Measurements from ENCODE around the gene ILRUN. TPM values are rescaled to one million over a fixed set of nuclear protein-coding genes. Genes with fewer than 3 reads are reported as not detected.

Gene ILRUN
- total RNA-seq, 1 experiment from 2014 or later = 64.6 TPM

GRCh38 chr6:34671801-34672656 lies 24.5 kb downstream of the ILRUN start:
- H2AFZ ChIP-seq (ENCODE audit: low read length) = no peak overlapping the region
- no peak overlapping the region for H3K4me3 Mint-ChIP-seq
- H4K91ac ChIP-seq (ENCODE audit: insufficient read length, low read depth, low read length) = no peak overlapping the region
- no peaks in the 10 kb centered on the region for H3K23me2 ChIP-seq (ENCODE audit: insufficient read length, low read depth, low read length, poor library complexity, severe bottlenecking)
- H3K4ac ChIP-seq (ENCODE audit: low read depth, low read length) = no peak overlapping the region
- H2BK12ac ChIP-seq (ENCODE audit: insufficient read length, low read depth, low read length) = no peak overlapping the region
- H3K9ac ChIP-seq (ENCODE audit: extremely low read depth, insufficient read length, low read length) = no peak overlapping the region
- H3K79me2 ChIP-seq (ENCODE audit: insufficient read depth, low read length) = peaks cover 7% of the 10 kb centered on the region; the same call in 1 of the 2 replicates
- H3K56ac ChIP-seq (ENCODE audit: insufficient read length, low read depth, low read length) = no peak overlapping the region
- no peak for TF ChIP-seq CTCF (conservative IDR thresholded peaks at IDR 0.05)
- no CpG with 5 or more reads among the region's 8 CpGs for WGBS (ENCODE audit: extremely low coverage, insufficient read length, low lambda C conversion rate)
- no peak overlapping the region for H4K8ac ChIP-seq (replicated peaks; ENCODE audit: insufficient read length, low read depth, low read length)
- H3K23ac ChIP-seq (ENCODE audit: insufficient read length, low read depth, low read length) = no peak overlapping the region
- no peak overlapping the region for H2BK5ac ChIP-seq (ENCODE audit: insufficient read length, low read length)
- no peaks in the 10 kb centered on the region for H3K4me1 ChIP-seq (ENCODE audit: insufficient read depth, low read length)
- H2BK120ac ChIP-seq (ENCODE audit: low read depth, low read length, poor library complexity, severe bottlenecking) = no peak overlapping the region
- H3K9me3 Mint-ChIP-seq = no peaks in the 10 kb centered on the region
- no peaks in the 10 kb centered on the region for H4K20me1 ChIP-seq (ENCODE audit: control insufficient read depth, insufficient read depth, insufficient read length)
- no peak overlapping the region for H3K4me2 ChIP-seq (ENCODE audit: insufficient read depth, insufficient read length, low read length)
- no peak overlapping the region for H3K18ac ChIP-seq (ENCODE audit: insufficient read length, low read depth, low read length)
- H3K36me3 Mint-ChIP-seq (ENCODE audit: insufficient read depth in 1 of 3, low read depth in 3 of 3) = 0 out of 7 replicates have a peak, but pooled peaks cover 0 to 2% (median 0%) of the 10 kb centered on the region in 3 experiments
- no peak overlapping the region for H3T11ph ChIP-seq (ENCODE audit: low read length)
- H4K5ac ChIP-seq (ENCODE audit: insufficient read length, low read depth, low read length) = no peak overlapping the region
- H3K9me3 ChIP-seq (ENCODE audit: control insufficient read depth, low read depth, low read length) = no peaks in the 10 kb centered on the region
- H3K27ac Mint-ChIP-seq = peak overlapping the region; percentile 34 to 96 (median 35); a peak in 6 of 7 replicates
- H3K79me1 ChIP-seq (ENCODE audit: insufficient read depth, low read depth, low read length, poor library complexity, severe bottlenecking) = peaks cover 11% of the 10 kb centered on the region
- peaks cover 10 to 13% of the 10 kb centered on the region in 2 experiments; a peak in 3 of 4 replicates for H3K4me1 Mint-ChIP-seq
- no peaks in the 10 kb centered on the region for H3K27me3 ChIP-seq (ENCODE audit: insufficient read depth, low read length)
- H2BK15ac ChIP-seq (ENCODE audit: low read depth, low read length) = no peak overlapping the region
- no peak for DNase-seq
- no peak overlapping the region for H3K14ac ChIP-seq (ENCODE audit: insufficient read depth, low read length)
- no peak overlapping the region for H3K27ac ChIP-seq (ENCODE audit: insufficient read length, low read depth, low read length)
- no peak overlapping the region for H2BK20ac ChIP-seq (ENCODE audit: low read depth, low read length, poor library complexity, severe bottlenecking)
- no peak overlapping the region for H2AK5ac ChIP-seq (ENCODE audit: insufficient read length, low read length)
- H3K27me3 Mint-ChIP-seq (ENCODE audit: low read depth) = no peaks in the 10 kb centered on the region
